ENCODE measurements around the gene HOXB3.

GRCh38 chr17:48517478-48517877 lies 72.6 kb downstream of the HOXB3 start:
- TF ChIP-seq REST (IDR thresholded peaks at IDR 0.05; ENCODE audit: borderline replicate concordance), result no peak
- TF ChIP-seq EZH2 (IDR thresholded peaks at IDR 0.05; ENCODE audit: borderline replicate concordance, insufficient read depth, low read length, poor library complexity, severe bottlenecking), result no peak
- no peak for TF ChIP-seq CTCF (IDR thresholded peaks at IDR 0.05; ENCODE audit: poor library complexity, severe bottlenecking)
- TF ChIP-seq EP300 (conservative IDR thresholded peaks at IDR 0.05; ENCODE audit: poor library complexity, severe bottlenecking), result no peak
- no peak for TF ChIP-seq POLR2AphosphoS5 (IDR thresholded peaks at IDR 0.05)
- no peak for TF ChIP-seq SMC3 (conservative IDR thresholded peaks at IDR 0.05; ENCODE audit: poor library complexity)
- no peak for TF ChIP-seq RAD21 (conservative IDR thresholded peaks at IDR 0.05)
- TF ChIP-seq TAF1 (IDR thresholded peaks at IDR 0.05; ENCODE audit: low read depth), result no peak
- TF ChIP-seq MXI1 (conservative IDR thresholded peaks at IDR 0.05; ENCODE audit: poor library complexity, severe bottlenecking), result no peak

Measured in neural cell (in vitro differentiated cells).